RWPE2 (cell line): ENCODE data around the gene LRMDA.

Experiments used
- ATAC-seq: fragments of 200-7000 bp; cut with Tn5 transposase; 3 replicates; pipeline ENCODE4 v1.9.1; 2021; ENCODE audit warnings: low read depth
- DNase-seq: peaks from one replicate; pipeline ENCODE4 v3.0.0-alpha.2; 2020; ENCODE audit warnings: low spot score
- H3K27ac ChIP-seq: fragments of 450-650 bp; 2 replicates; pipeline ENCODE4 v1.5.1; 2017; ENCODE audit warnings: mild to moderate bottlenecking; ENCODE audit not compliant: poor library complexity, severe bottlenecking
- H3K27me3 ChIP-seq: fragments of 250-450 bp; sonication (Bioruptor Pico); 2 replicates; pipeline ENCODE4 v1.5.1; 2021; ENCODE audit warnings: mild to moderate bottlenecking, moderate library complexity; ENCODE audit not compliant: insufficient read depth, poor library complexity, severe bottlenecking
- H3K36me3 ChIP-seq: fragments of 250-450 bp; sonication (Bioruptor Pico); 2 replicates; pipeline ENCODE4 v1.5.1; 2020; ENCODE audit warnings: low read depth, mild to moderate bottlenecking, moderate library complexity
- H3K4me1 ChIP-seq: fragments of 250-450 bp; sonication (Bioruptor Pico); 2 replicates; pipeline ENCODE4 v1.5.1; 2021; ENCODE audit warnings: mild to moderate bottlenecking, moderate library complexity; ENCODE audit not compliant: insufficient read depth, poor library complexity, severe bottlenecking
- H3K4me3 ChIP-seq: fragments of 250-450 bp; sonication (Bioruptor Pico); 2 replicates; pipeline ENCODE4 v1.5.1; 2021; ENCODE audit warnings: mild to moderate bottlenecking, moderate library complexity; ENCODE audit not compliant: severe bottlenecking
- H3K9me3 ChIP-seq: fragments of 250-450 bp; sonication (Bioruptor Pico); 2 replicates; pipeline ENCODE4 v1.5.1; 2021; ENCODE audit warnings: mild to moderate bottlenecking, moderate library complexity; ENCODE audit not compliant: severe bottlenecking
- TF ChIP-seq, protein P1 (sequence below): fragments of 450-650 bp; IDR thresholded peaks from one replicate; pipeline ENCODE4 v1.5.1; 2017; ENCODE audit warnings: mild to moderate bottlenecking, moderate library complexity; ENCODE audit not compliant: poor library complexity, severe bottlenecking

LRMDA gene

DNA sequence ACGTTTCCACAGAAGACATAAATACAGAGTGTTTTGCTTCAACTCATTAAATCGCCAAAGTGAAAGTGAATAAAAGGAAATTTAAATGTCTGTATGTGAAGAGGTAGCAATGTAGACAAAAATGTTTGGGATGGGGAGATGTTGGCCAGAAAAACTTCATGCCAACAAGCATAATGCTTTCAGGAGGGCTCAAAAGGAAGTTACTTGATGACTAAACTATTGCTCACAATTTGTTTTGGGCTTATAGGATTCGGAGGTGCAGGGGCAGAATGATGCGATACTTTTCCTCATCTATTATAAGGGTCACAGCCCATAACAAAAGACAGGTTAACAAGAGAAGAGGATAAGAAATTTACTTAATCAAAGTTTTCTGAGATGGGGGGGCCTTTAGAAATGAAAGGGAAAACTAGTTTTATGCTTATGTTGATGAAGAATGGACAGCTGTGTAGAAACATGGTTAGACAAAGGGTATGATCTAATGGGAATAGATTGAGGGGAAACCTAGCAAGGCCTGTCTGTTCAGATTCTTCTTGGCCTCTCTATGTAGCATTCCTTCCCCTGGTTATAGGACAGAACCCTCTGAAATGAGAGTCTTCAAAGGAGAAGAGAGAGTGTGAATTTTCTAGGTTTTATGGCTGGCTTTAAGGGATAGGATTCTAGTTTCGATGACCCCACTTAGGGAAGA, 898.6 kb downstream of the LRMDA start:
- H3K36me3 ChIP-seq = no peaks in the 10 kb centered on the region
- no peaks in the 10 kb centered on the region for H3K9me3 ChIP-seq
- H3K4me1 ChIP-seq = peaks cover 29% of the 10 kb centered on the region
- TF ChIP-seq, protein P1, sequence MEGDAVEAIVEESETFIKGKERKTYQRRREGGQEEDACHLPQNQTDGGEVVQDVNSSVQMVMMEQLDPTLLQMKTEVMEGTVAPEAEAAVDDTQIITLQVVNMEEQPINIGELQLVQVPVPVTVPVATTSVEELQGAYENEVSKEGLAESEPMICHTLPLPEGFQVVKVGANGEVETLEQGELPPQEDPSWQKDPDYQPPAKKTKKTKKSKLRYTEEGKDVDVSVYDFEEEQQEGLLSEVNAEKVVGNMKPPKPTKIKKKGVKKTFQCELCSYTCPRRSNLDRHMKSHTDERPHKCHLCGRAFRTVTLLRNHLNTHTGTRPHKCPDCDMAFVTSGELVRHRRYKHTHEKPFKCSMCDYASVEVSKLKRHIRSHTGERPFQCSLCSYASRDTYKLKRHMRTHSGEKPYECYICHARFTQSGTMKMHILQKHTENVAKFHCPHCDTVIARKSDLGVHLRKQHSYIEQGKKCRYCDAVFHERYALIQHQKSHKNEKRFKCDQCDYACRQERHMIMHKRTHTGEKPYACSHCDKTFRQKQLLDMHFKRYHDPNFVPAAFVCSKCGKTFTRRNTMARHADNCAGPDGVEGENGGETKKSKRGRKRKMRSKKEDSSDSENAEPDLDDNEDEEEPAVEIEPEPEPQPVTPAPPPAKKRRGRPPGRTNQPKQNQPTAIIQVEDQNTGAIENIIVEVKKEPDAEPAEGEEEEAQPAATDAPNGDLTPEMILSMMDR = no peak
- peak; percentile 96 for ATAC-seq
- H3K27me3 ChIP-seq = no peaks in the 10 kb centered on the region
- no peak overlapping the region for H3K4me3 ChIP-seq
- peak overlapping the region; percentile 60 for H3K27ac ChIP-seq
- no peak for DNase-seq

DNA sequence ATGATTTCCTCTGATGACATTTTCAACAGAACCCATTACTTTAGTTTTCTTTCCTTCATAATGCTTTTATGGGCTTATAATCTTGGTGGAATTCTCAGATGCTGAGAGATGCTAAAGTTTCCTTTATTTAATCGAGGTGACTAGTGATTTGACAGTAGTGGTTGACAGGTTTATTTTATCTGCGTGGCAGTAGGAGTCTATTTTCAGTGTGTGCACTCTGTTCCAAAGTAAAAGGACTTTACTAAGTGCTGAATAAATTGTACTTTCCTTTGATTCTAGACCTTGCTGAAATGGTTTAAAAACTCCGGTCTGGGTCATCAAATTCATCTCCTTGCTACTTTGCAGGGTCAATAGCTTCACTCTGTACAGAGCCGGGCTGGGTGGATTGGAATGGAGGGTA, 900.3 kb downstream of the LRMDA start:
- Histone ChIP-seq H3K27me3 (no peaks in the 10 kb centered on the region), H3K9me3 (no peaks in the 10 kb centered on the region), H3K36me3 (no peaks in the 10 kb centered on the region), H3K27ac (no peak overlapping the region), H3K4me1 (peaks cover 29% of the 10 kb centered on the region), H3K4me3 (no peak overlapping the region)
- TF ChIP-seq, protein P1 = no peak
- no peak for DNase-seq
- no peak for ATAC-seq

DNA sequence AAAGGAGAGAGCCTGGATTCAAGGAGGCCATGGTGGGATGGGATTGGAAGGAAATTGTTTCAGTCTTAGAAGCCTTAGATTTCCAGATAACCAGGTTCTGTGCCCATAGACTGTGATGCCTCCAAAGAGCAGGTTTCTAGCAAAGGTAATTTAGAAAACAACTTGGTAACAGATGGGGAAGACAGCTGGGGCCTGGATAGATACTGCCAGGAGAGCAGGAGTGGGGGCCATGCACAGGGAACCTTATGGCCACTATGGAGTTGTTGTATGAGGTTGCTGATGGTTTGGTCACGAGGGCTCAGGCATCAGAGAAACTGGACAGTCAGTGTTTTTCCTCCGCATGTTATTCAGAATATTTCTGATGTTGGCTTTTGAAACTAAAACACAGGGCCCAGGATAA, 901.9 kb downstream of the LRMDA start:
- no peak for ATAC-seq
- no peaks in the 10 kb centered on the region for H3K9me3 ChIP-seq
- H3K27ac ChIP-seq = no peak overlapping the region
- H3K4me1 ChIP-seq = peaks cover 21% of the 10 kb centered on the region
- no peak for DNase-seq
- no peak overlapping the region for H3K4me3 ChIP-seq
- TF ChIP-seq, protein P1 = no peak
- no peaks in the 10 kb centered on the region for H3K36me3 ChIP-seq
- H3K27me3 ChIP-seq = no peaks in the 10 kb centered on the region

DNA sequence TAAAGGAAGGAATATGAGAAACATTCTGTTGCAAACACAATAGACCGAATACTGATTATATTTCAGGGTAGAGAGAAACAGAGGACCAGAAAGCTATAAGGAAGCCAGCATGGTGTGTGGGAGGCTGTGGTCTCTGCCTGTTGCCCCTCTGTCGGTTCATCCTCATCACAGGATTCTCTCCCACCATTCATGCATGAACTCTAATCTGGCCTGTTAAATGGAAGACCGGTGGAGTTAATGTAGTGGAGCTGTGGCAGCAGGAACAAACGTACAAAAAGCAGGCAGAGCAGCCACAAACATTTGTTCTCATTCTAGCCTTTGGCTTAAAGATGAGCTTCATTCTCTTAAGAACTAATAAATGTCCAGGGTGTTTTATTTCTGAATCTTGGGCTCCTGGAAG, 902.4 kb downstream of the LRMDA start:
- no peaks in the 10 kb centered on the region for H3K36me3 ChIP-seq
- DNase-seq (no peak), ATAC-seq (no peak)
- H3K4me3 ChIP-seq = no peak overlapping the region
- TF ChIP-seq, protein P1 = no peak
- peaks cover 17% of the 10 kb centered on the region for H3K4me1 ChIP-seq
- no peaks in the 10 kb centered on the region for H3K9me3 ChIP-seq
- no peaks in the 10 kb centered on the region for H3K27me3 ChIP-seq
- H3K27ac ChIP-seq = no peak overlapping the region

DNA sequence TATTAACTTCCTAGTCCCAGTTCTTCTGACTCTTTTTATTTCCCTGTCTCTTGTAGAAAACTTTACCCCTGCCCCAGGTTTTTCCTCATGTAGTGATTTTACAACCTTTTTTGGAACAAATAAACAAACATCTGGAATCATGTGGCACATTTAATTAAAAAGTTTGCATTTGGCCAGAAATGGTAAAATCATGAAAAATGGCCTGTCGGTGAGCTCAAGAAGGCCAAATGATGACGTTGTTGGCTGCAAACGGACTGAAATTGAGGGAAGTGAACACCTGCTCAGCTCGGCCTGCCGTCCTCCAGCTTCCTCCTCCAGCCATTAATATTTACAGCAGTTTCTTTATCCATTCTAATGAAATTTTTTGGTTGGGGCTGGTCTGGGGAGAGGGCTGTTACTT, 902.8 kb downstream of the LRMDA start:
- ATAC-seq = no peak
- Histone ChIP-seq H3K27me3 (no peaks in the 10 kb centered on the region), H3K27ac (no peak overlapping the region), H3K4me3 (no peak overlapping the region), H3K9me3 (no peaks in the 10 kb centered on the region), H3K36me3 (no peaks in the 10 kb centered on the region), H3K4me1 (peaks cover 14% of the 10 kb centered on the region)
- TF ChIP-seq, protein P1 = no peak
- DNase-seq = no peak
